ENCODE data around the gene ANKRD65. TPM values are rescaled to one million over a fixed set of nuclear protein-coding genes. Genes with fewer than 3 reads are reported as not detected.

The ANKRD65 gene
- total RNA-seq, 1 experiment from 2014 or later, result not detected

GRCh38 chr1:1420654-1421141 is 378 bp downstream of the ANKRD65 start:
- Histone ChIP-seq H3K4me3 (replicated peaks in 1 of 2; ENCODE audit: low read depth in 1 of 2, low read length in 2 of 2) (no peak overlapping the region), H3K27ac (ENCODE audit: low read depth, low read length) (no peak overlapping the region; the same call in 1 of the 2 replicates), H3K4me1 (ENCODE audit: control insufficient read depth in 1 of 2, insufficient read depth in 2 of 2, low read length in 2 of 2) (peaks cover 14 to 32% of the 10 kb centered on the region in 2 experiments), H3K9me3 (ENCODE audit: control insufficient read depth in 1 of 2, insufficient read depth in 1 of 2, low read depth in 1 of 2, low read length in 2 of 2) (no peaks in the 10 kb centered on the region), H3K4me2 (ENCODE audit: low read length) (no peak overlapping the region), H3K9me2 (ENCODE audit: insufficient read depth) (no peaks in the 10 kb centered on the region), H2AFZ (ENCODE audit: low read depth, low read length, poor library complexity, severe bottlenecking) (no peak overlapping the region), H3K27me3 (ENCODE audit: insufficient read depth, low read length) (no peaks in the 10 kb centered on the region), H3K79me2 (ENCODE audit: insufficient read depth, low read length) (no peaks in the 10 kb centered on the region), H3K36me3 (ENCODE audit: control insufficient read depth in 1 of 2, insufficient read depth in 2 of 2, low read length in 2 of 2) (no peaks in the 10 kb centered on the region), H3K9ac (ENCODE audit: low read length) (no peak overlapping the region), H4K20me1 (ENCODE audit: insufficient read depth) (no peaks in the 10 kb centered on the region)
- CTCF ChIA-PET, result no interaction called here
- intact Hi-C loops (cut with micrococcal nuclease), result no loop called here
- no TSS peak for BruUV-seq (replicated peaks)
- POLR2A ChIA-PET, result no interaction called here
- RAD21 ChIA-PET (ENCODE audit: low non-redundant PET in 1 of 2, low total read pairs in 2 of 2, uncharacterized antibody in 2 of 2, unreplicated experiment in 2 of 2), result no interaction called here
- TF ChIP-seq FOSL1 (IDR thresholded peaks at IDR 0.05; ENCODE audit: low read depth) (no peak), ELF1 (IDR thresholded peaks at IDR 0.05; ENCODE audit: borderline replicate concordance, low read depth) (no peak), POLR2A (IDR thresholded peaks at IDR 0.05; ENCODE audit: borderline replicate concordance, extremely low read depth, insufficient read depth, insufficient read length) (no peak), CEBPB (IDR thresholded peaks at IDR 0.05; ENCODE audit: low read depth) (no peak), SIN3A (IDR thresholded peaks at IDR 0.05; ENCODE audit: low read depth) (no peak)
- DNase-seq (ENCODE audit: low read depth, low spot score) (no peak), ATAC-seq (no peak)

GRCh38 chr1:1419813-1420653 is 1.0 kb downstream of the ANKRD65 start:
- Histone ChIP-seq H2AFZ (ENCODE audit: low read depth, low read length, poor library complexity, severe bottlenecking) (no peak overlapping the region), H4K20me1 (ENCODE audit: insufficient read depth) (no peaks in the 10 kb centered on the region), H3K36me3 (ENCODE audit: control insufficient read depth in 1 of 2, insufficient read depth in 2 of 2, low read length in 2 of 2) (no peaks in the 10 kb centered on the region), H3K27ac (ENCODE audit: low read depth, low read length) (no peak overlapping the region), H3K79me2 (ENCODE audit: insufficient read depth, low read length) (no peaks in the 10 kb centered on the region), H3K4me1 (ENCODE audit: control insufficient read depth in 1 of 2, insufficient read depth in 2 of 2, low read length in 2 of 2) (peaks cover 14 to 30% of the 10 kb centered on the region in 2 experiments), H3K4me2 (ENCODE audit: low read length) (no peak overlapping the region), H3K9ac (ENCODE audit: low read length) (no peak overlapping the region), H3K9me3 (ENCODE audit: control insufficient read depth in 1 of 2, insufficient read depth in 1 of 2, low read depth in 1 of 2, low read length in 2 of 2) (no peaks in the 10 kb centered on the region), H3K27me3 (ENCODE audit: insufficient read depth, low read length) (no peaks in the 10 kb centered on the region), H3K4me3 (replicated peaks in 1 of 2; ENCODE audit: low read depth in 1 of 2, low read length in 2 of 2) (no peak overlapping the region), H3K9me2 (ENCODE audit: insufficient read depth) (no peaks in the 10 kb centered on the region)
- CTCF ChIA-PET, result no interaction called here
- POLR2A ChIA-PET, result no interaction called here
- RAD21 ChIA-PET (ENCODE audit: low non-redundant PET in 1 of 2, low total read pairs in 2 of 2, uncharacterized antibody in 2 of 2, unreplicated experiment in 2 of 2), result no interaction called here
- ATAC-seq, result no peak
- intact Hi-C loops (cut with micrococcal nuclease), result no loop called here
- DNase-seq (ENCODE audit: low read depth, low spot score), result no peak
- BruUV-seq (replicated peaks), result no TSS peak
- TF ChIP-seq SRF (IDR thresholded peaks at IDR 0.05; ENCODE audit: low read depth), result no peak
